H9 (cell line): ENCODE measurements around the gene MROH2B. TPM values are rescaled to one million over a fixed set of nuclear protein-coding genes. Genes with fewer than 3 reads are reported as not detected.

Source experiments
- DNase-seq: peaks from one replicate; pipeline ENCODE4 v3.0.0-alpha.2; 2017
- H2AFZ ChIP-seq: one replicate; pipeline ENCODE4 v1.6.1; 2013; ENCODE audit warnings: mild to moderate bottlenecking, low read length, control low read depth, moderate library complexity
- H2AK5ac ChIP-seq: 2 replicates; pipeline ENCODE4 v1.6.1; 2013; ENCODE audit warnings: low read length, control low read depth, mixed read lengths; ENCODE audit not compliant: insufficient read length
- H2BK120ac ChIP-seq: one replicate; pipeline ENCODE4 v1.6.1; 2013; ENCODE audit warnings: low read depth, mild to moderate bottlenecking, low read length, control low read depth, inconsistent platforms; ENCODE audit not compliant: poor library complexity, severe bottlenecking
- H2BK12ac ChIP-seq: 2 replicates; pipeline ENCODE4 v1.6.1; 2013; ENCODE audit warnings: low read length, control low read depth, mixed read lengths, low read depth; ENCODE audit not compliant: insufficient read length
- H2BK15ac ChIP-seq: 2 replicates; pipeline ENCODE4 v1.6.1; 2013; ENCODE audit warnings: low read depth, low read length, control low read depth
- H2BK20ac ChIP-seq: one replicate; pipeline ENCODE4 v1.6.1; 2013; ENCODE audit warnings: low read depth, mild to moderate bottlenecking, low read length, control low read depth, inconsistent platforms; ENCODE audit not compliant: poor library complexity, severe bottlenecking
- H2BK5ac ChIP-seq: 2 replicates; pipeline ENCODE4 v1.6.1; 2013; ENCODE audit warnings: low read length, control low read depth, mixed read lengths; ENCODE audit not compliant: insufficient read length
- H3K14ac ChIP-seq: 2 replicates; pipeline ENCODE4 v1.6.1; 2013; ENCODE audit warnings: low read length, control low read depth; ENCODE audit not compliant: insufficient read depth
- H3K18ac ChIP-seq: 2 replicates; pipeline ENCODE4 v1.6.1; 2013; ENCODE audit warnings: low read depth, mild to moderate bottlenecking, mixed read lengths, low read length, control low read depth; ENCODE audit not compliant: insufficient read length
- H3K23ac ChIP-seq: 2 replicates; pipeline ENCODE4 v1.6.1; 2013; ENCODE audit warnings: low read length, control low read depth, mixed read lengths, low read depth; ENCODE audit not compliant: insufficient read length
- H3K23me2 ChIP-seq: 2 replicates; pipeline ENCODE4 v1.6.1; 2013; ENCODE audit warnings: low read depth, mild to moderate bottlenecking, mixed read lengths, low read length, control low read depth; ENCODE audit not compliant: insufficient read length, poor library complexity, severe bottlenecking
- H3K27ac ChIP-seq: 2 replicates; pipeline ENCODE4 v1.5.1; 2013; ENCODE audit warnings: low read length, control low read depth, mixed read lengths, low read depth; ENCODE audit not compliant: insufficient read length
- H3K27me3 ChIP-seq: 2 replicates; pipeline ENCODE4 v1.6.1; 2013; ENCODE audit warnings: low read length, control low read depth, inconsistent platforms; ENCODE audit not compliant: insufficient read depth
- H3K4ac ChIP-seq: 2 replicates; pipeline ENCODE4 v1.6.1; 2013; ENCODE audit warnings: low read depth, mild to moderate bottlenecking, control low read depth, inconsistent platforms, low read length, moderate library complexity
- H3K4me1 ChIP-seq: 2 replicates; pipeline ENCODE4 v1.6.1; 2013; ENCODE audit warnings: low read length, control low read depth, inconsistent platforms; ENCODE audit not compliant: insufficient read depth
- H3K4me2 ChIP-seq: 2 replicates; pipeline ENCODE4 v1.6.1; 2013; ENCODE audit warnings: low read length, control low read depth, mixed read lengths; ENCODE audit not compliant: insufficient read length, insufficient read depth
- H3K56ac ChIP-seq: 2 replicates; pipeline ENCODE4 v1.6.1; 2013; ENCODE audit warnings: low read depth, mild to moderate bottlenecking, mixed read lengths, low read length, control low read depth; ENCODE audit not compliant: insufficient read length
- H3K79me1 ChIP-seq: 2 replicates; pipeline ENCODE4 v1.6.1; 2013; ENCODE audit warnings: low read depth, mild to moderate bottlenecking, moderate library complexity, low read length, control low read depth, inconsistent platforms; ENCODE audit not compliant: insufficient read depth, poor library complexity, severe bottlenecking
- H3K79me2 ChIP-seq: 2 replicates; pipeline ENCODE4 v1.6.1; 2013; ENCODE audit warnings: low read length, control low read depth, inconsistent platforms; ENCODE audit not compliant: insufficient read depth
- H3K9ac ChIP-seq: 2 replicates; pipeline ENCODE4 v1.6.1; 2013; ENCODE audit warnings: low read length, control low read depth, mixed read lengths; ENCODE audit not compliant: insufficient read length; ENCODE audit errors: extremely low read depth
- H3K9me3 ChIP-seq: one replicate; pipeline ENCODE4 v1.6.1; 2013; ENCODE audit warnings: low read depth, low read length, inconsistent platforms; ENCODE audit not compliant: control insufficient read depth
- H3T11ph ChIP-seq: one replicate; pipeline ENCODE4 v1.6.1; 2013; ENCODE audit warnings: mild to moderate bottlenecking, low read length, control low read depth, inconsistent platforms
- H4K20me1 ChIP-seq: one replicate; pipeline ENCODE4 v1.6.1; 2013; ENCODE audit not compliant: control insufficient read depth, insufficient read length, insufficient read depth
- H4K5ac ChIP-seq: 2 replicates; pipeline ENCODE4 v1.6.1; 2013; ENCODE audit warnings: low read depth, mild to moderate bottlenecking, mixed read lengths, low read length, control low read depth; ENCODE audit not compliant: insufficient read length
- H4K8ac ChIP-seq: replicated peaks from 2 replicates; pipeline ENCODE4 v1.6.1; 2013; ENCODE audit warnings: low read length, control low read depth, mixed read lengths, low read depth; ENCODE audit not compliant: insufficient read length
- H4K91ac ChIP-seq: 2 replicates; pipeline ENCODE4 v1.6.1; 2013; ENCODE audit warnings: low read depth, mild to moderate bottlenecking, moderate library complexity, mixed read lengths, low read length, control low read depth; ENCODE audit not compliant: insufficient read length
- H3K27ac Mint-ChIP-seq, 3 experiments: 2 replicates in 2 of 3; 3 replicates in 1 of 3; pipeline ENCODE4 v1.8.0; 2020 to 2021; ENCODE audit warnings: mixed read lengths in 3 of 3, mild to moderate bottlenecking in 1 of 3, moderate library complexity in 1 of 3
- H3K27me3 Mint-ChIP-seq: 2 replicates; pipeline ENCODE4 v1.8.0; 2021; ENCODE audit warnings: low read depth, mild to moderate bottlenecking, moderate library complexity, mixed read lengths
- H3K36me3 Mint-ChIP-seq, 3 experiments: 2 replicates in 2 of 3; 3 replicates in 1 of 3; pipeline ENCODE4 v1.8.0; 2020 to 2021; ENCODE audit warnings: low read depth in 3 of 3, mixed read lengths in 3 of 3; ENCODE audit not compliant: insufficient read depth in 1 of 3
- H3K4me1 Mint-ChIP-seq, 2 experiments: 2 replicates each; pipeline ENCODE4 v1.8.0; 2020; ENCODE audit warnings: mixed read lengths in 2 of 2
- H3K4me3 Mint-ChIP-seq, 2 experiments: 2 replicates in 1 of 2; 3 replicates in 1 of 2; pipeline ENCODE4 v1.8.0; 2020 to 2021; ENCODE audit warnings: mild to moderate bottlenecking in 2 of 2, mixed read lengths in 2 of 2, moderate library complexity in 1 of 2
- H3K9me3 Mint-ChIP-seq, 2 experiments: 2 replicates in 1 of 2; 3 replicates in 1 of 2; pipeline ENCODE4 v1.8.0; 2020; ENCODE audit warnings: mild to moderate bottlenecking in 2 of 2, mixed read lengths in 2 of 2, moderate library complexity in 1 of 2
- CTCF ChIP-seq: fragments of 200-600 bp; sonication (generic); conservative IDR thresholded peaks from 3 replicates; pipeline ENCODE4 v1.8.0; 2021; ENCODE audit warnings: antibody characterized with exemption, mild to moderate bottlenecking
- WGBS: extraction: QIAGEN DNeasy Blood & Tissue Kit; methylation state at CpG from one replicate; pipeline ENCODE4 v1.1.7; 2013; ENCODE audit warnings: missing lambda C conversion rate, low lambda C conversion rate, mixed read lengths; ENCODE audit not compliant: insufficient read length; ENCODE audit errors: extremely low coverage; 5-methylcytosine and 5-hydroxymethylcytosine counted together
- total RNA-seq: library from RNA; stranded (reverse); gene quantifications from 2 replicates; pipeline ENCODE4 v1.2.1, GENCODE V29; 2021

Gene MROH2B
- total RNA-seq, 1 experiment from 2014 or later, result not detected

GRCh38 chr5:40976041-40976440 is 95.1 kb downstream of the MROH2B start:
- H3K36me3 Mint-ChIP-seq, result no peaks in the 10 kb centered on the region
- no peaks in the 10 kb centered on the region for H3K9me3 Mint-ChIP-seq
- no peak overlapping the region for H2BK120ac ChIP-seq
- H3K18ac ChIP-seq, result no peak overlapping the region
- no peak overlapping the region for H4K91ac ChIP-seq
- H3K14ac ChIP-seq, result no peak overlapping the region
- H3K4me3 Mint-ChIP-seq, result no peak overlapping the region
- no peak overlapping the region for H2AK5ac ChIP-seq
- no peaks in the 10 kb centered on the region for H3K79me2 ChIP-seq
- no peaks in the 10 kb centered on the region for H3K23me2 ChIP-seq
- H3K23ac ChIP-seq, result no peak overlapping the region
- no peak overlapping the region for H2BK5ac ChIP-seq
- no peak for DNase-seq
- H3K9ac ChIP-seq, result no peak overlapping the region
- H3T11ph ChIP-seq, result no peak overlapping the region
- WGBS, result no CpG with 5 or more reads among the region's 3 CpGs
- no peak overlapping the region for H2BK20ac ChIP-seq
- no peak overlapping the region for H2AFZ ChIP-seq
- no peak for TF ChIP-seq CTCF
- H3K27me3 Mint-ChIP-seq, result no peaks in the 10 kb centered on the region
- no peak overlapping the region for H2BK15ac ChIP-seq
- H3K79me1 ChIP-seq, result no peaks in the 10 kb centered on the region
- H3K4me1 Mint-ChIP-seq, result peaks cover 6 to 8% of the 10 kb centered on the region in 2 experiments
- H3K4ac ChIP-seq, result no peak overlapping the region
- H4K20me1 ChIP-seq, result no peaks in the 10 kb centered on the region
- no peak overlapping the region for H3K4me2 ChIP-seq
- no peak overlapping the region for H3K27ac ChIP-seq
- H2BK12ac ChIP-seq, result no peak overlapping the region
- no peaks in the 10 kb centered on the region for H3K9me3 ChIP-seq
- H3K4me1 ChIP-seq, result no peaks in the 10 kb centered on the region; the same call in 1 of the 2 replicates
- no peak overlapping the region for H3K56ac ChIP-seq
- H4K5ac ChIP-seq, result no peak overlapping the region
- no peak overlapping the region for H3K27ac Mint-ChIP-seq
- H4K8ac ChIP-seq, result no peak overlapping the region
- no peaks in the 10 kb centered on the region for H3K27me3 ChIP-seq
